ENCODE measurements around the gene MYADML2.
"Not testable (repeated sequence)": the region's sequence is repeated elsewhere in the genome, so short reads cannot be mapped to it uniquely, and the experiment has no call there.

MYADML2 gene

DNA sequence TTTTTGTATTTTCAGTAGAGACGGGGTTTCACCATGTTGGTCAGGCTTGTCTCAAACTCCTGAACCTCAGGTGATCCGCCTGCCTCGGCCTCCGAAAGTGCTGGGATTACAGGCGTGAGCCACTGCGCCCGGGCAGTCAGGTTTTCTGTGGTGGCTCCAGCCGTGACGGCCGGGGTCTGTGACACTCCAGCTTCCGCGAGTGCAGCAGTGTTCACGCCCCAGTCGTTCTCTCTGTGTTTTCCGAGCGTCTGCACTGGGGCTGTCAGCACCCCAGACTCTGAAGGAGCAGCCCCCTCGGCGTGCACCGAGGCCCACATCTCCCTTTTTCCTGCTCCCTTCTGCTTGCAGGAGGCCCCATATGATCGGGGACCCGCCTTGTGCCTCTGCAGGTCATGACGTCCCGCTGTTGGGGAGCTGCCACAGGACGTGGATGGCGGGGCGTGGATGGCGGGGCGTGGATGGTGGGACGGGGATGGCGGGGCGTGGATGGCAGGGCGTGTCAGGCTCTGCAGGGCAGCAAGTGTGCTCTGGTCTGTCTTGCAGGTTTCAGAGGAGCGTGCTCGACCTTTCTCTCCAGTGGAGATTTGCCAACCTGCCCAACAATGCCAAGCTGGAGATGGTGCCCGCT lies 36.1 kb upstream of the MYADML2 start:
- FAIRE-seq (no peak), DNase-seq (ENCODE audit: insufficient read length, low spot score) (no peak)
- TF ChIP-seq, protein P1, sequence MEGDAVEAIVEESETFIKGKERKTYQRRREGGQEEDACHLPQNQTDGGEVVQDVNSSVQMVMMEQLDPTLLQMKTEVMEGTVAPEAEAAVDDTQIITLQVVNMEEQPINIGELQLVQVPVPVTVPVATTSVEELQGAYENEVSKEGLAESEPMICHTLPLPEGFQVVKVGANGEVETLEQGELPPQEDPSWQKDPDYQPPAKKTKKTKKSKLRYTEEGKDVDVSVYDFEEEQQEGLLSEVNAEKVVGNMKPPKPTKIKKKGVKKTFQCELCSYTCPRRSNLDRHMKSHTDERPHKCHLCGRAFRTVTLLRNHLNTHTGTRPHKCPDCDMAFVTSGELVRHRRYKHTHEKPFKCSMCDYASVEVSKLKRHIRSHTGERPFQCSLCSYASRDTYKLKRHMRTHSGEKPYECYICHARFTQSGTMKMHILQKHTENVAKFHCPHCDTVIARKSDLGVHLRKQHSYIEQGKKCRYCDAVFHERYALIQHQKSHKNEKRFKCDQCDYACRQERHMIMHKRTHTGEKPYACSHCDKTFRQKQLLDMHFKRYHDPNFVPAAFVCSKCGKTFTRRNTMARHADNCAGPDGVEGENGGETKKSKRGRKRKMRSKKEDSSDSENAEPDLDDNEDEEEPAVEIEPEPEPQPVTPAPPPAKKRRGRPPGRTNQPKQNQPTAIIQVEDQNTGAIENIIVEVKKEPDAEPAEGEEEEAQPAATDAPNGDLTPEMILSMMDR (IDR thresholded peaks at IDR 0.05; ENCODE audit: insufficient read depth, missing control alignments): no peak

- not testable (repeated sequence) for FAIRE-seq; DNase-seq (ENCODE audit: insufficient read length, low spot score)
Measured at GRCh38 chr17:81981511-81981910, 34.5 kb upstream of the MYADML2 start.

DNA sequence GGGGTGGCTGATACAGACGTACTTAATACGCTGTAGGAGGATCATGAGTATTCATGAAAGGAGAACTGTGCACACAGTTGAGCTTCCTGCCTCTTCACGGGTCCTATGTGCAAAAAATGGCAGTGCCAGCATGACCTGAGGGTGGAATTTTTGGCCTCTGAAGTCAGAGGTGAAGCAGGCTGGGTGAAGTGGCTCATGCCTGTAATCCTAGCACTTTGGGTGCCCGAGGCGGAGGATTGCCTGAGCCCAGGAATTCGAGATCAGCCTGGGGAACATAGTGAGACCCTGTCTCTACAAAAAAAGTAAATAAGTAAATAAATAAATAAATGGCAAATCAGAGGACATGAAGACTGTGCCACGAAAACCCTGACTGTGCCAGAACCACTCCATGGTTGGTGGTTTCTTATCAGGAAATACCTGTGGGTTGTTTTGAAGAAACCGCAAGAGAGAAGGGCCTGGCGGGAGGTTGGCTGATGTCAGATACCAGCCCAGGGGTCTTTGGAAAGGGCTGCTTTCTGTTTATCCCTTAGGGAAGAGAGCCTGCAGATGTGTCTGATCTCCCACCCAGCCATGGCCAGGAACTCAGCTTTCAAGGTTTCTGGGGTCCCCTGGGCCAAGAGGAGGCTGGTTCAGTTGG lies 33.8 kb upstream of the MYADML2 start:
- no peak for FAIRE-seq
- TF ChIP-seq, protein P1 (IDR thresholded peaks at IDR 0.05; ENCODE audit: insufficient read depth, missing control alignments): no peak
- no peak for DNase-seq (ENCODE audit: insufficient read length, low spot score)

DNA sequence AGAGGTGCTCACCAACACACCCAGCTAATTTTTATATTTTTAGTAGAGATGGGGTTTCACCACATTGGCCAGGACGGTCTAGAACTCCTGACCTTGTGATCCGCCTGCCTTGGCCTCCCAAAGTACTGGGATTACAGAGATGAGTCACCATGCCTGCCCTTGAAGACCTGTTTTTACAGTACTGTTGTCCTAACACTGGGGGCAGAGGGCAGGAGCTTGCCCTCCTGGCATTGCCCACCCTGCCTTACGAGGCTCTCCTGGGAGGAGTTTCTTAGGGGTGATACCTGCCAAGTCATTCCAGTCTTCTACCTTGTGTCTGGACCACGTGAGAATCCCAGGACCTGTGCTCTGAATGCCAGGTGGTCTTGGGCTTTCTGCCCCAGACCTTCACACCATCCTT lies 33.1 kb upstream of the MYADML2 start:
- TF ChIP-seq, protein P1 (IDR thresholded peaks at IDR 0.05; ENCODE audit: insufficient read depth, missing control alignments): no peak

DNA sequence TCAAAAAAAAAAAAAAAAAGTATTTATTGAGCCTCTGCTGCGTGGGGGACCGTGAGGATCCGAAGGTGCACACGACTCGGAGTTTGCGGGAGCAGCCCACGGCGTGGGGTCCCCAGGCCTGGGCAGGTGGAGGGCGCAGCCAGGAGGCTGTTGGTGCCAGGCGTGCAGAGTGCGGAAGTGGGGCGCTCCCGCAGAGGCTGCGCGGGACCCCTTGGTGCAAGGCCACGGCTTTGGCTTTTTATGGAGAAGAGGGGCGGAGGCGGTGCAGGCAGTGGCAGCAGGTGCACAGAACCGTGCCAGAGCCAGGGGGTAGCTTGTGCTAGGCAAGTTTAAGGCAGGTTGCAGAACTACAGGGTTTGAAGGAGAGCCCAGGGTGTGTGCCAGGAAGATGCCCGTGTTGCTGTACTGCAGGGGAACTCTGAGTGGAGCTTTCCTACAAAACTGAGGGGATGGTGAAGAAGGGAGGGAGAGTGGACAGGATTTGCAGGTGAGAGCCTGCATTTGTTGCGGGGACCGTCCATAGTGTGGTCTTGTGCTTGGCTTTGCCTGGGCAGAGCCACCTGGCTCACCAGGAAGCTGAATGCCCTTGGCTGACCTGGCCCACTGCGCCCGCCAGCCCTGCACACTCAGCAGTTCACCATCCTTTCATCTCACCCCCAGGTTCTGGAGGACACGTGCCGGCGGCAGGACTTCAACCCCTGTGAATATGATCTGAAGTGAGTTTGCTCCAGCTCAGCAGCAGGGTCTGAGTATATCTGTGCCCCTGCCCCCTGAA lies 31.7 kb upstream of the MYADML2 start:
- FAIRE-seq (no peak), DNase-seq (ENCODE audit: insufficient read length, low spot score) (no peak)
- TF ChIP-seq, protein P1 (IDR thresholded peaks at IDR 0.05; ENCODE audit: insufficient read depth, missing control alignments): no peak

More for the DNA sequence above, 33.1 kb upstream of the MYADML2 start:
- no peak for FAIRE-seq
- no peak for DNase-seq (ENCODE audit: insufficient read length, low spot score)

DNA sequence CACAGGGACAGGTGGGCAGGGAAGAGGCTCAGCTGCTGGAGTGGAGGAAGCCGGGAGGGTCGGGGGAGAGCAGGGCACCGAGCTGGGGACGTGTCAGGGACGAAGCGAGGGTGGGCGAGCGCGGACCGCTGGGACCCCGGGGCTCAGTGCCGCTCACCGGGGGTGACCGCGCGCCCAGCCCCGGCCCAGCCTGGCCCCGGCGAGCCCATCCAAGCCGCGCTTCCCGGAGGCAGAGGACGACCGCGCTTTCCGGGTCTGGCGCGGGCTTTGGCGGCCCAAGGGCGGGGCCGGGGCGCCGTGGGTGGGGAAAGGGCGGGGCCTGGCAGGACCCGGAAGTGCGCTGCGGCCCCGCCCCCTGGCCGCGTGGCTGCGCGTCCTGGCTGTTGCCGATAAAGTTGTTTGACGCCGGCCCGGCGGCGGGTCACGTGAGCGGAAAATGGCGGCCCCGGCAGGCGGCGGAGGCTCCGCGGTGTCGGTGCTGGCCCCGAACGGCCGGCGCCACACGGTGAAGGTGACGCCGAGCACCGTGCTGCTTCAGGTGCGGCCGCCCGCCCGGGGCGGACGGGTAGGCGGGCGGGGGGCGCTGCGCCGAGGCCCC lies 30.3 kb upstream of the MYADML2 start, which contains the start of gene ASPSCR1:
Gene ASPSCR1 (plus strand): TSS at position 419 of the 598 bp plus-strand sequence. CDS start 18 bp downstream, at position 437.
- TF ChIP-seq, protein P1 (IDR thresholded peaks at IDR 0.05; ENCODE audit: insufficient read depth, missing control alignments): no peak
- FAIRE-seq (no peak), DNase-seq (ENCODE audit: insufficient read length, low spot score) (no peak)

All from D721Med (cell line).